Erythroblast (primary cell): ENCODE data around the gene ELOB.

ENCODE experiments used
- GATA1 ChIP-seq: IDR thresholded peaks from 2 replicates; pipeline ENCODE4 v1.6.1; 2011; ENCODE audit warnings: low read depth, mild to moderate bottlenecking, control low read depth, low read length, moderate library complexity
- POLR2A ChIP-seq: IDR thresholded peaks from 2 replicates; pipeline ENCODE4 v1.6.1; 2011; ENCODE audit warnings: mild to moderate bottlenecking, low read length

GRCh38 chr16:2773188-2773968 is 3.7 kb downstream of the ELOB start:
- TF ChIP-seq POLR2A = no peak
- TF ChIP-seq GATA1 = no peak
